Measurements from ENCODE around the gene HCFC2. TPM values are rescaled to one million over a fixed set of nuclear protein-coding genes. Genes with fewer than 3 reads are reported as not detected.

HCFC2 gene
- total and polyA plus RNA-seq, 2 of the 4 experiments (the other 2 are of a cell fraction), result 12.0 to 34.2 TPM

DNA sequence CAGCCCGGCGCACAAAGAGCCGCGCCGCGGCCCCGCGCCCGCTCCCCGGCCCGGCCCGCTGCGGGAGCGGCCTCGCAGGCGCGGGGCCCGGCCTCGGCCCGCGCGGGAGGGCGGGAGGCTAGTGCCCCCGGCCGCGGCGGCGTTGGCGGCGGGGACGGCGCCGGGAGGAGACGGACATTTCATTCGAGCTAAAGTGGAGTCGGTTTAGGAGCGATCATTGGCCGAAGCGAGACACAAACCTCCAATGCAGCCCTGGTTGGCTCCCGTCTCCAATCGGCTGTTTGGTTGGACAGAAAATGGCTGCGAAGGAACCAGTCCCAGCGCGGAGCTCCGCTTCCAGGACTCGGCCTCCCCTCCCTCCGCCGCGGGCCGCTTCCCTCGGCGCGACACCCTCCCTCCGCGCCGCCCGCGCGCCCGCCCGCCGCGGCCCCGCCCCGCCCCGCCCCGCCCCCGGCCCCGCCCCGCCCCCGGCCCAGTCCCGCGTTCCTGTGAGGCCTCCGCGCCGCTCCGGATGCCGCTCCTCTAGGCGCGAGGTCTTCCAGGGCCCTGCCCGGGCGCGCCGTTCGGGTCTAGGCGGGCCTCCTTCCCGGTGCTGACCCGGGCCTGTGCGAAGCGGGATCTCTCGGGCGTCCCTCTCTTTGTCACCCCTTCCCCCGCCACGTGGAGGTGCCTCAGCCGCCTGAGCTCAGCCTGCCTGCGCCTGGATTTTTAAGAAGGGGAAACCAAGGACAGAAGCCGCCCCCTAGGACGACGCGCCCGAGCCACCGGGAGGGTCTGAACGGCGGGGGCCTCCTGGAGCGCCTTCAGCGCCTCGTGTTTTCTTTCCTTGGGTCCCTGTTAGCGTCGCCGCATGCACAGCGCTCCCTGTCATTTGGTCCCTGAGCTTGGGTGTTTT, 73.8 kb downstream of the HCFC2 start, which contains the start of gene NFYB:
Gene NFYB, minus strand, starts transcription at position 309 of the 895 bp plus-strand sequence. CDS start 2,757 bp downstream, outside the sequence.
- POLR2A ChIA-PET (ENCODE audit: unreplicated experiment), result interaction anchor here (0.6 to 0.9 kb wide), 3 partner anchors 13 to 212 kb away, joined by 4 to 7 read pairs (median 7); no protein-coding TSS in a partner anchor
- H4K20me1 ChIP-seq (ENCODE audit: insufficient read depth, low read length), result no peaks in the 10 kb centered on the region; the same call in 1 of the 2 replicates
- peak within 1 kb of the TSS; percentile 89 for H3K56ac ChIP-seq (ENCODE audit: extremely low read depth, insufficient read depth, low read length)
- H3K36me3 ChIP-seq (ENCODE audit: control insufficient read depth, insufficient read depth, low read length), result peaks cover 3% of the 10 kb centered on the region; the same call in 1 of the 2 replicates
- peak within 1 kb of the TSS; percentile 87 for H3K18ac ChIP-seq (ENCODE audit: low read depth, low read length)
- peak within 1 kb of the TSS; percentile 95 for H3K27ac ChIP-seq (ENCODE audit: insufficient read depth, low read length)
- peak within 1 kb of the TSS; percentile 97 for H2AK9ac ChIP-seq (replicated peaks; ENCODE audit: low read depth, low read length, poor library complexity)
- BruUV-seq (replicated peaks), result no TSS peak
- H4K5ac ChIP-seq (ENCODE audit: low read depth, low read length), result peak within 1 kb of the TSS; percentile 58
- H2BK5ac ChIP-seq (ENCODE audit: low read depth, low read length, poor library complexity, severe bottlenecking), result peak within 1 kb of the TSS; percentile 94
- peak within 1 kb of the TSS; percentile 98 for H3K14ac ChIP-seq (replicated peaks; ENCODE audit: low read depth, low read length)
- ATAC-seq (ENCODE audit: low read depth), result peak; percentile 95
- peak within 1 kb of the TSS; percentile 97 for H3K4me2 ChIP-seq (ENCODE audit: low read depth, low read length)
- H2AFZ ChIP-seq (replicated peaks; ENCODE audit: low read length, poor library complexity), result peak within 1 kb of the TSS; percentile 97
- in situ Hi-C loops (cut with MboI; ENCODE audit: low sequenced_read_pairs) (no loop called here), intact Hi-C loops (cut with micrococcal nuclease) (loop anchor here (5.0 kb wide), 1 partner anchor 149 kb away; no protein-coding TSS in a partner anchor), dilution Hi-C loops (cut with HindIII; ENCODE audit: low sequenced_read_pairs, unreplicated experiment) (no loop called here)
- H3K79me1 ChIP-seq (ENCODE audit: low read depth in 1 of 2, low read length in 2 of 2), result peaks cover 9 to 42% of the 10 kb centered on the region in 2 experiments
- no peaks in the 10 kb centered on the region for H3K9me3 ChIP-seq (ENCODE audit: control insufficient read depth, insufficient read depth, low read length)
- H3K9ac ChIP-seq (ENCODE audit: low read depth, low read length), result peak within 1 kb of the TSS; percentile 97
- peak within 1 kb of the TSS; percentile 76 for H3K4me3 ChIP-seq (ENCODE audit: insufficient read depth, low read depth, low read length)
- peak within 1 kb of the TSS; percentile 80 to 92 for H4K8ac ChIP-seq (ENCODE audit: low read depth in 2 of 2, low read length in 2 of 2)
- DNase-seq, result peak; percentile 98
- H2BK20ac ChIP-seq (ENCODE audit: low read depth, low read length), result peak within 1 kb of the TSS; percentile 39; the same call in 1 of the 2 replicates
- H3K27me3 ChIP-seq (ENCODE audit: control insufficient read depth, insufficient read depth, low read length), result no peaks in the 10 kb centered on the region
- H4K91ac ChIP-seq (ENCODE audit: insufficient read depth, low read depth, low read length), result peak within 1 kb of the TSS; percentile 90
- peak within 1 kb of the TSS; percentile 86 for H2BK120ac ChIP-seq (ENCODE audit: low read depth, low read length)
- peak within 1 kb of the TSS; percentile 95 for H2AK5ac ChIP-seq (ENCODE audit: low read depth, low read length)
- peaks cover 16% of the 10 kb centered on the region for H3K4me1 ChIP-seq (ENCODE audit: control insufficient read depth, insufficient read depth, low read length)
- H3K23ac ChIP-seq (ENCODE audit: low read depth, low read length), result peak within 1 kb of the TSS; percentile 99
- 3% methylated on average over 35 of the region's 111 CpGs; no CpG with 5 or more reads in 1 of the 2 experiments for WGBS, 2 experiments (ENCODE audit: extremely low coverage in 2 of 2, insufficient read length in 1 of 2)
- CTCF ChIA-PET, result interaction anchor here (0.8 kb wide), 1 partner anchor 40 kb away, joined by 3 read pairs; no protein-coding TSS in a partner anchor
- peak within 1 kb of the TSS; percentile 95 for H3K4ac ChIP-seq (ENCODE audit: low read depth, low read length)
- H2BK15ac ChIP-seq (ENCODE audit: low read depth, low read length), result peak within 1 kb of the TSS; percentile 69; the same call in 2 of the 3 replicates
- H3K9me1 ChIP-seq (ENCODE audit: insufficient read depth, low read length), result peaks cover 15% of the 10 kb centered on the region
- TF ChIP-seq, protein P1, sequence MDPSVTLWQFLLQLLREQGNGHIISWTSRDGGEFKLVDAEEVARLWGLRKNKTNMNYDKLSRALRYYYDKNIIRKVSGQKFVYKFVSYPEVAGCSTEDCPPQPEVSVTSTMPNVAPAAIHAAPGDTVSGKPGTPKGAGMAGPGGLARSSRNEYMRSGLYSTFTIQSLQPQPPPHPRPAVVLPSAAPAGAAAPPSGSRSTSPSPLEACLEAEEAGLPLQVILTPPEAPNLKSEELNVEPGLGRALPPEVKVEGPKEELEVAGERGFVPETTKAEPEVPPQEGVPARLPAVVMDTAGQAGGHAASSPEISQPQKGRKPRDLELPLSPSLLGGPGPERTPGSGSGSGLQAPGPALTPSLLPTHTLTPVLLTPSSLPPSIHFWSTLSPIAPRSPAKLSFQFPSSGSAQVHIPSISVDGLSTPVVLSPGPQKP (IDR thresholded peaks at IDR 0.05; ENCODE audit: borderline replicate concordance, low read depth, low read length), result no peak
- TF ChIP-seq RCOR1 (IDR thresholded peaks at IDR 0.05; ENCODE audit: insufficient replicate concordance, low read length) (no peak), MAZ (IDR thresholded peaks at IDR 0.05; ENCODE audit: borderline replicate concordance, low read depth, low read length) (peak; percentile 82; the same call in 1 of the 2 replicates), CHD1 (IDR thresholded peaks at IDR 0.05; ENCODE audit: low read depth, low read length) (no peak), POLR2A (IDR thresholded peaks at IDR 0.05; ENCODE audit: low read depth, low read length) (peak; percentile 73), MXI1 (IDR thresholded peaks at IDR 0.05; ENCODE audit: borderline replicate concordance, low read depth, low read length) (0 out of 2 replicates have a peak, but pooled peaks have one; percentile 20), SMC3 (IDR thresholded peaks at IDR 0.05; ENCODE audit: low read depth, low read length) (no peak), BHLHE40 (IDR thresholded peaks at IDR 0.05; ENCODE audit: low read depth, low read length) (no peak), RFX5 (IDR thresholded peaks at IDR 0.05; ENCODE audit: low read depth, low read length) (no peak), FOS (IDR thresholded peaks at IDR 0.05; ENCODE audit: low read depth, low read length) (peak; percentile 66; the same call in 1 of the 2 replicates), NFE2L2 (IDR thresholded peaks at IDR 0.05; ENCODE audit: low read depth, low read length) (no peak), CEBPB (IDR thresholded peaks at IDR 0.05; ENCODE audit: low read depth, low read length) (no peak)
- TF ChIP-seq, protein P2, sequence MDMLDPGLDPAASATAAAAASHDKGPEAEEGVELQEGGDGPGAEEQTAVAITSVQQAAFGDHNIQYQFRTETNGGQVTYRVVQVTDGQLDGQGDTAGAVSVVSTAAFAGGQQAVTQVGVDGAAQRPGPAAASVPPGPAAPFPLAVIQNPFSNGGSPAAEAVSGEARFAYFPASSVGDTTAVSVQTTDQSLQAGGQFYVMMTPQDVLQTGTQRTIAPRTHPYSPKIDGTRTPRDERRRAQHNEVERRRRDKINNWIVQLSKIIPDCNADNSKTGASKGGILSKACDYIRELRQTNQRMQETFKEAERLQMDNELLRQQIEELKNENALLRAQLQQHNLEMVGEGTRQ (IDR thresholded peaks at IDR 0.05; ENCODE audit: low read depth, low read length), result no peak

Measured in IMR-90 (cell line).